AG08395 (cell line): ENCODE results near the gene BTBD3.

Experiments used
- DNase-seq: peaks from one replicate; pipeline ENCODE4 v3.0.0; 2012; ENCODE audit warnings: mixed read lengths, low spot score

BTBD3 gene

GRCh38 chr20:11970243-11970836 is 52.6 kb downstream of the BTBD3 start:
- no peak for DNase-seq

- DNase-seq = no peak
Observed at GRCh38 chr20:11972478-11972877, 54.8 kb downstream of the BTBD3 start.
